ENCODE measurements around the gene STAT4.

DNA sequence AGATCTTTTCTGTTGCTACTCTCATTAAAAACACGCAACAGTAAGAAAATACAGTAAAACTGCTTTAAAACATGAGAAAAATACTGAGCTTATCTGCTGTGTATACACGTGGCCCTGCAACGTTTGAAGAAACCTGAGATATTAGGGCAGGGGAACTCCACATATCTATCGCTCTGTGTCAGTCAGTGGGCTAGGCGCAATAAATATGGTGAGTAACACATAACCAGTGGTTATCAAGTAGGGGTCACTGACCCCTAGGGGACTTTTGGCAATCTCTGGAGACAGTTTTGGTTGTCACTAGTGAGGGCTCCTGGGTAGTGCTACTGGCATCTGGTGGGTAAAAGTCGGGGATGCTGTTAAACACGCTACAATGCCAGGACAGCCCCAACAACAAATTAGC, 151.7 kb downstream of the STAT4 start:
- TF ChIP-seq, protein P1, sequence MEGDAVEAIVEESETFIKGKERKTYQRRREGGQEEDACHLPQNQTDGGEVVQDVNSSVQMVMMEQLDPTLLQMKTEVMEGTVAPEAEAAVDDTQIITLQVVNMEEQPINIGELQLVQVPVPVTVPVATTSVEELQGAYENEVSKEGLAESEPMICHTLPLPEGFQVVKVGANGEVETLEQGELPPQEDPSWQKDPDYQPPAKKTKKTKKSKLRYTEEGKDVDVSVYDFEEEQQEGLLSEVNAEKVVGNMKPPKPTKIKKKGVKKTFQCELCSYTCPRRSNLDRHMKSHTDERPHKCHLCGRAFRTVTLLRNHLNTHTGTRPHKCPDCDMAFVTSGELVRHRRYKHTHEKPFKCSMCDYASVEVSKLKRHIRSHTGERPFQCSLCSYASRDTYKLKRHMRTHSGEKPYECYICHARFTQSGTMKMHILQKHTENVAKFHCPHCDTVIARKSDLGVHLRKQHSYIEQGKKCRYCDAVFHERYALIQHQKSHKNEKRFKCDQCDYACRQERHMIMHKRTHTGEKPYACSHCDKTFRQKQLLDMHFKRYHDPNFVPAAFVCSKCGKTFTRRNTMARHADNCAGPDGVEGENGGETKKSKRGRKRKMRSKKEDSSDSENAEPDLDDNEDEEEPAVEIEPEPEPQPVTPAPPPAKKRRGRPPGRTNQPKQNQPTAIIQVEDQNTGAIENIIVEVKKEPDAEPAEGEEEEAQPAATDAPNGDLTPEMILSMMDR (IDR thresholded peaks at IDR 0.05): no peak
- no peak for TF ChIP-seq POLR2A (IDR thresholded peaks at IDR 0.05)
- TF ChIP-seq POLR2AphosphoS5 (IDR thresholded peaks at IDR 0.05): no peak

Data from transverse colon (tissue), 4 donors.